ENCODE data around the gene PXK.

- TF ChIP-seq, protein P1, sequence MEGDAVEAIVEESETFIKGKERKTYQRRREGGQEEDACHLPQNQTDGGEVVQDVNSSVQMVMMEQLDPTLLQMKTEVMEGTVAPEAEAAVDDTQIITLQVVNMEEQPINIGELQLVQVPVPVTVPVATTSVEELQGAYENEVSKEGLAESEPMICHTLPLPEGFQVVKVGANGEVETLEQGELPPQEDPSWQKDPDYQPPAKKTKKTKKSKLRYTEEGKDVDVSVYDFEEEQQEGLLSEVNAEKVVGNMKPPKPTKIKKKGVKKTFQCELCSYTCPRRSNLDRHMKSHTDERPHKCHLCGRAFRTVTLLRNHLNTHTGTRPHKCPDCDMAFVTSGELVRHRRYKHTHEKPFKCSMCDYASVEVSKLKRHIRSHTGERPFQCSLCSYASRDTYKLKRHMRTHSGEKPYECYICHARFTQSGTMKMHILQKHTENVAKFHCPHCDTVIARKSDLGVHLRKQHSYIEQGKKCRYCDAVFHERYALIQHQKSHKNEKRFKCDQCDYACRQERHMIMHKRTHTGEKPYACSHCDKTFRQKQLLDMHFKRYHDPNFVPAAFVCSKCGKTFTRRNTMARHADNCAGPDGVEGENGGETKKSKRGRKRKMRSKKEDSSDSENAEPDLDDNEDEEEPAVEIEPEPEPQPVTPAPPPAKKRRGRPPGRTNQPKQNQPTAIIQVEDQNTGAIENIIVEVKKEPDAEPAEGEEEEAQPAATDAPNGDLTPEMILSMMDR (IDR thresholded peaks at IDR 0.05; ENCODE audit: low read depth, low read length): no peak
- no peak for TF ChIP-seq POLR2A (IDR thresholded peaks at IDR 0.05; ENCODE audit: extremely low read depth, insufficient read length)
- TF ChIP-seq, protein P2, sequence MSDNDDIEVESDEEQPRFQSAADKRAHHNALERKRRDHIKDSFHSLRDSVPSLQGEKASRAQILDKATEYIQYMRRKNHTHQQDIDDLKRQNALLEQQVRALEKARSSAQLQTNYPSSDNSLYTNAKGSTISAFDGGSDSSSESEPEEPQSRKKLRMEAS (IDR thresholded peaks at IDR 0.05; ENCODE audit: low read depth, low read length): no peak
- TF ChIP-seq MYC (IDR thresholded peaks at IDR 0.05; ENCODE audit: low read depth, low read length): no peak
Measured at GRCh38 chr3:58323529-58324390, 8.9 kb upstream of the PXK start.
